Activated naive CD4-positive, alpha-beta T cell treated with Interleukin-2 at 50 U/mL for 16 hours (primary cell): ENCODE results near the gene SLC6A18.

ENCODE experiments used
- DNase-seq: peaks from one replicate; pipeline ENCODE4 v3.0.0-alpha.2; 2020

SLC6A18 gene

DNA sequence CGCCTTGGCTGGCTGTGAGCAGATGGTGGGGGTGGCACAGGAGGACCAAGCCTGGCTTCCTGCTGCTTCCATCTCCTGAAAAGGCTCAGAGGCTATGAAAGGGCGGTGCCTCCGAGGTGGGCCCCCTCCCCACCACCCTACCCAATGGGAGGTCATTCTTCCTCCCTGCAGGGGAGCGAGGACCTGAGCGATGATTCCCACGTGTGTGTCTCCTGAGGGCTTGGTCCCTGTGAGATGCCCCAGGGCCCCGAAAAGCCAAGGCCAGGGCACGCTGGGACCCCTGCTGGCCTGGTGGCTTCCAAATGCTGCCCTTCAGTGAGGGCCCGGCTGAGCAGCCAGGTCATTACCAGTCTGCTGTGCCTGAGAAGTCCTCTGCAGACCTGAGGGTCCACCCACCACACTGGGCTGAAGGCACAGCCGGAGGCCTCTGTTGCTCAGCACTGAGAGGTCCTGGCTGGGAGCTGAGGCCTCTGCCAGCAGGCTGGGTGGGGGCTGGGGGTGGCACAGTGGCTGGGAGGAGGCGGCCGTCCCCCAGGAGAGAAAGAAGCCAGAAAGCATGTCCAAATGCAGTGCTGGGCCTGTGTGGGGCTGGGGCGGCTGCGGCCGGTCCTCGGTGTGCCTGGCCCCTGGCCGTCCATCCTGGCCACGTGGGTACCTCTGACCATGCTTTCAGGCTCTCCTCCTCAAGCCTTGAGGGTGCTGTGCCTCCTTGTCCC, 37.8 kb upstream of the SLC6A18 start:
- DNase-seq = no peak

DNA sequence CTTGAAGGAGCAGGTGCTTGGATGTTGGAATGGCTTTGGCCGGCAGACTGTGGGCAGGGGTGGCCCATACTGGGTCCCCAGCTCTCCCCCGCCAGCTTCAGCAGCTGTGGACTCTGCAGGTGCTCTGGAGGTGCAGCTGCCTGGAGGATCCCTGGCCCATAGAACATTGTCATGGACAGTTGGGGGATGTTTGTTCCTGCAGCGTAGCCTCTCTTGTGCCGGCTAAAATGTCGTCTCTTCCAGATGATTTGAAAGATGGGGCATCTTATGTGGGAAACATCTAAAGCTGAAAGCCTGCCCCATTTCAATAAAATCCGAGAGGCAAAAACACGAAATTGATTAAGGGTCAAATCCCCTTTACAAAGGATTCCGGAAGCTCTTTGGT, 37.2 kb upstream of the SLC6A18 start:
- no peak for DNase-seq

DNA sequence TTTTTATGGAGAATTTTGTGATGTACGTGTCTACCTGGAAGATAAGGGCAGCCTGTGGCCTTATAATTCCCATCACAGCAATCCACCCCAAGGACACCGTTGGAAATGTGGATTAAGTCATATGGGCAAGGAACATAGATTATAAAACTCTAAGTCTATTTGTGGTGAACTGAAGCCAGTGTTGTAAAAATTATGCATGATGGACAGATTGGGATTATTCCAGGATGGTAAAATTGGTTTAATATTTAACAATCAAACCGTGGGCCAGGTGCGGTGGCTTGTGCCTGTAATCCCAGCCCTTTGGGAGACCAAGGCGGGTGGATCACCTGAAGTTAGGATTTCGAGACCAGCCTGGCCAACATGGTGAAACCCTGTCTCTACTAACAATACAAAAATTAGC, 36.7 kb upstream of the SLC6A18 start:
- no peak for DNase-seq

DNA sequence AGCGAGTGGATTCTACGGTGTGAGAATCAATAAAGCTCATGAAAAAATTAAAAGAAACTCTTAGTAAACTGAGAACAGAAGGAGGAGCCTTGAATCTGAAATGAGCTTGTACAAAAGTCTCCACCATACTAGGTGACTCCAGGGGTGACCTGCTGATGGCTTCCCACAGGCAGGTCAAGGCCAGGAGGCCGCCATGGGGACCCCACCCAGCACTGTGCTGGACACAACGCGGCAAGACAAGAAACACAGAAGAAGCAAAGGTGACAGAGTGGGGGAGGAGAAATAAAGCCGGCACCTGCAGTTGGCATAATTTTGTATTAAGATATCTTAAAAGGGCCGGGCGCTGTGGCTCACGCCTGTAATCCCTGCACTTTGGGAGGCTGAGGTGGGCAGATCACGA, 35.9 kb upstream of the SLC6A18 start:
- no peak for DNase-seq

DNA sequence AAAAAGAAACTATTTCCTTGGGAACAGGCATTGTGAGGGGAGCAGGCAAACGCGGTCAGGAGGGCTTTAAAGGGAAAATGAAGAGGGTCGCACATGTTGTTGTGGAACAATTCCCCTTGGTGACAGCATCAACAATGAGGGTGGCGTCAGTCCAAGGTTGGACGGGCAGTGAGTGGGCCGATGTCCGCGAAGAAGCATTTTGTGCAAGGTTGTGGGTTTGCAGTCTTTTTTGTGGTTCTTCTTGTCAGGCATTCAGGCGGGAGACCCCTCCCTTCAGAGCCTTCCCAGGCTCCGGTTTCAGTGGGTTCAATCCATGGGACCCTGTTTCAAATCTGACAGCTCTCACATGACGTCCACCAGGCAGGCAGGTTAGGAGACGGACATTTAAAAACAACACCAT, 34.9 kb upstream of the SLC6A18 start:
- DNase-seq = no peak

DNA sequence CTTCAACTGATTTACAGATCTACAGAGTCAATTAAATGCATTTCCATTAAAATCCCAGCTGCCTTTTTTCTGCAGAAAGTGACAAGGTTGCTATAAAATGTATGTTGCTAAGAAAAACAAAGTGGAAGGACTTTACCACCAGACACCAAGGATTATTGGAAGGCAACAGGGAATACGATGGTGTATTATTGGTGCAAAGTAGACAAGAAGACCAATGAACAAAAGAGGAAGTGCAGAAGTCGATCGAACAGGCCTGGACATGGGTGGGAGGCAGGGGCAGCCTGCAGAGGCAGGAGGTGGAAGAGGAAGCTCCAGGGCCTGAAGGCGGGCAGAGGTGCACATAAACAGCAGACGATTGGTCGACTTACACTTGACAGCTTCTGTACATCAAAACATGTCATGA, 34.3 kb upstream of the SLC6A18 start:
- DNase-seq = no peak

DNA sequence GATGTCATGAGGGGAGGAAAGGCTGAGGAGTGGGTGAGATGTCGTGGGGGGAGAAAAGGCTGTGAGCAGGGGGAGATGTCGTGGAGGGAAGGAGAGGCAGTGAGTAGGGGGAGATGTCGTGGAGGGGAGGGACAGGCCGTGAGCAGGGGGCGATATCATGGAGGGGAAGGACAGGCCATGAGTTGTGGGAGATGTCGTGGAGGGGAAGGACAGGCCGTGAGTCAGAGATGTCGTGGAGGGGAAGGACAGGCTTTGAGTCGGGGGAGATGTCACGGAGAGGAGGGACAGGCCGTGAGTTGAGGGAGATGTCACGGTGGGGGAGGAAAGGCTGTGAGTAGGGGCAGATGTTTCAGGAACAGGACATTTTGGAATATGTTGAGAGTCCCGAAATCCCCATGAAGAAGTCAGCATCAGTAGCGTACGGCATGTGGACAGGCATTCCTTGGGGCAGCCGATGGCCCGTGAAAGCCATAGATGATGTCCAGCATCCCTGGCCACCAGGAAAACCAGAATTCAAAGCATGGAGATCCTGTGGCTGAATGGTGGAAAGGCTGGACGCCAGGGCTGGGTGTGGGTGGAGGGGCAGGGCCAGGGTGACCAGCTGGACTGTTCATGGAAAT, 32.1 kb upstream of the SLC6A18 start:
- no peak for DNase-seq

DNA sequence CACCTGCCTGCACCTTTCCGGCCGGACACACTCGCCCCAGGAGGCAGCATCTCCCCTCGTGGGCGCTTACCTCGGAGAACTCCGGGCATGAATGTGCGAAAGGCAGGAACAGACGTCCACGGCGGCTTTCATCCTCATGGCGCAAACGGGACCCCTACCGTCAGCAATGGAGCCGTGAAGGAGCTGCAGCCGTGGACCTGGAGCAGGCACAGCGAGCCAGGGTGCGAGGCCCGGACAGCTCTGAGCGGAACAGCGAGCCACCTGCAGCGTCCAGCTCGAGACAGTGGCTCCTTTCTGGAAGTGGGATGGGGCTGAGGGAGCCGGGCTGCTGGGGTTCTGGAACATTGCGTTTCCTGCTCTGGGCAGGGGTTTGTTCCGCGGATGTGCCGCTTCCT, 31.6 kb upstream of the SLC6A18 start:
- DNase-seq = no peak

DNA sequence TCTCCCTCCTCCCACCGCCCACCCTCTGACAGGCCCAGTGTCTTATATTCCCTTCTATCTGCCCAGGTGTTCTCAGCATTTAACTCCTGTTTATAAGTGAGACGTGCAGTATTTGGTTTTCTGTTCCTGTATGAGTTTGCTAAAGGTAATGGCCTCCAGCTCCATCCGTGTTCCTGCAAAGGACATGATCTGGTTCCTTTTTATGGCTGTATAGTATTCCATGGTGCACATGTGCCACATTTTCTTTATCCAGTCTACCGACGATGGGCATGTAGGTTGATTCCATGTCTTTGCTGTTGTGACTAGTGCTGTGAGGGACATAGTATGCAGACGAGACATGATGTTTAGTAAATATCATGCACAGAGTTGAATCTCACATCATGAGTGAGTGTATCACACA, 30.8 kb upstream of the SLC6A18 start:
- no peak for DNase-seq

DNA sequence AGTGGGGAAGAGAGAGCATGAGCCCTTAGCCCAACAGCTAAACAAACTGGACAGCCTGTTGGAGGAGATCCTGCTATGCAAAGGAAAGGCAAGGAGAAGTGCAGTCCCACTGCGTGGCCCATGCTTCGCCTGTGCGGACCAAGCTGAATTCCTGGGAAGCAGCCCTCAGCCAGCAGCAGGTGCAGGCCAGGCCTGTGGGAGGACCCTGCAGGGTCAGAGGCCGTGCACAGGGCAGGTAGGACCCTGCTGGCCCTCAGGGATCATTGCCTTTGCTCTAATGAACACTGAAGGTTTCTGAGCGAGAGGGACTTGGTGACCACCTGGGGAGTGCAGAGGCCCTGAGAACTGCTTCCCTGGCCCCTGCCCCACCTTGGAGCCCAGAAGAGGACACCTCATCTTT, 29.7 kb upstream of the SLC6A18 start:
- no peak for DNase-seq

DNA sequence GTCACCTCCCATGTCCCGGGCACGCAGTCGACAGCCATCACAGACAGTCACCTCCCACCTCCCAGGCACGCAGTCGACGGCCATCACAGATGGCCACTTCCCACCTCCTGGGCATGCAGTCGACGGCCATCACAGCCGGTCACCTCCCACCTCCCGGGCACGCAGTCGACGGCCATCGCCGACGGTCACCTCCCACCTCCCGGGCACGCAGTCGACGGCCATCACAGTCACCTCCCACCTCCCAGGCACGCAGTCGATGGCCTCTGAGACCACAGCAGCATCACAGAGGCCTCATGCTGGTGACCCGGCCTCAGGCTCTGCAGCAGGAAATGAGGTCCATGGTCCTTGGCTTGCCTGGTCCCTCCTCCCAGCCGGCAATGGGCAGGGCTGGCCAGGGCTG, 29.3 kb upstream of the SLC6A18 start:
- no peak for DNase-seq

DNA sequence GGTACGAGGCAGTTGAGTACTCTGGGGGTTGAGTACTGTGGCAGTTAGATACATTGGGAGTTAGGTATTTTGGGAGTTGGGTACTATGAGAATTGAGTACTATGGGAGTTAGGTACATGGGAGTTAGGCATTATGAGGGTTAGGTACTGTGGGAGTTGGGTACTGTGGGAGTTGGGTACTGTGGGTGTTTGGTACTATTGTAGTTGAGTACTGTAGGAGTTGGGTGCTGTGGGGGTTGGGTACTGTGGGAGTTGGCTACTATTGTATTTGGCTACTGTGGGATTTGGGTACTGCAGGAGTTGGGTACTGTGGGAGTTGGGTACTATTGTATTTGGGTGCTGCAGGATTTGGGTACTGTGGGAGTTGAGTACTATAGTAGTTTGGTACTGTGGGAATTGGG, 28.6 kb upstream of the SLC6A18 start:
- no peak for DNase-seq

DNA sequence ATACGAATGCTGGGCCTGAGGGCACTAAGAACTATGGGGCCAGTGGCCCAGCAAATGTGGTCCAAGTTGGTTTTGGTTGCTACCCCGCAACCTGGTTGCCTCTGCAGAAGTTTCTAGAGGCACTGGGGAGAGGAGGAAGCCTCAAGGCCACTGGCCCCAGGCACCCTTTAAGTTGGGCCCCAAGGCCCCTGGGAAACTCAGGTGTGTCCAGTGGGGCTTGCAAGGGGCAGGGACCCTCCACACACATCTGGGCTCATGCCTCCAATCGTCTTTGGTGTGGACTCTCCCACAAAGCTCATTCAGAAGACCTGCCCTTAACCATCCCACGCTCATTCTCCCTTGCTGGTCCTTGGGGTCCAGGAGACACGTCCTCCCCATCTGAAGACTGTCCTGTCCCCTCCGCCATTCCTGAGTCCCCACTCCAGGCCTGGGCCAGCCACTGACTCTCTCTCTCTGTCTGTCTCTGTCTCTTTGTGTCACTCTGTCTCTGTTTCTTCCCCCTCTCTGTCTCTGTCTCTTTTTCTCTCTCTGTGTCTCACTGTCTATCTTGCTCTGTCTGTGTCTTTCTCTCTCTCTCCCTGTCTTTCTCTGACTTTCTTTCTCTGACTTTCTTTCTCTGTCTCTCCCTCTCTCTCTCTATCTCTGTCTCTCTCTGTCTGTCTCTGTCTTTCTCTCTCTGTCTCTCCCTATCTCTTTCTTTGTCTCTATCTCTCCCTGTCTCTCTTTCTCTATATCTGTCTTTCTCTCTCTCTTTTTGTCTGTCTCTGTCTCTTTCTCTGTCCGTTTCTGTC, 27.1 kb upstream of the SLC6A18 start:
- no peak for DNase-seq

DNA sequence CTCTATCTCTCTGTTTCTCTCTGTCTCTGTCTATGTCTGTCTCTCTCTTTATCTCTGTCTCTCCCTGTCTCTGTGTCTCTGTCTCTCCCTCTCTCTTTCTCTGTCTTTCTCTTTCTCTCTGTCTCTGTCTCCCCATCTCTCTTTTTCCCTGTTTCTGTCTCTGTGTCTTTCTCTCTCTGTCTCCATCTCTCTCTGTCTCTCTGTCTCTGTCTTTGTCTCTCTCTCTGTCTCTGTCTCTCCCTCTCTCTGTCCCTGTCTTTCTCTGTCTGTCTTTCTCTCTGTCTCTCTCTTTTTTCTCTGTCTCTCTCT, 25.9 kb upstream of the SLC6A18 start:
- no peak for DNase-seq

DNA sequence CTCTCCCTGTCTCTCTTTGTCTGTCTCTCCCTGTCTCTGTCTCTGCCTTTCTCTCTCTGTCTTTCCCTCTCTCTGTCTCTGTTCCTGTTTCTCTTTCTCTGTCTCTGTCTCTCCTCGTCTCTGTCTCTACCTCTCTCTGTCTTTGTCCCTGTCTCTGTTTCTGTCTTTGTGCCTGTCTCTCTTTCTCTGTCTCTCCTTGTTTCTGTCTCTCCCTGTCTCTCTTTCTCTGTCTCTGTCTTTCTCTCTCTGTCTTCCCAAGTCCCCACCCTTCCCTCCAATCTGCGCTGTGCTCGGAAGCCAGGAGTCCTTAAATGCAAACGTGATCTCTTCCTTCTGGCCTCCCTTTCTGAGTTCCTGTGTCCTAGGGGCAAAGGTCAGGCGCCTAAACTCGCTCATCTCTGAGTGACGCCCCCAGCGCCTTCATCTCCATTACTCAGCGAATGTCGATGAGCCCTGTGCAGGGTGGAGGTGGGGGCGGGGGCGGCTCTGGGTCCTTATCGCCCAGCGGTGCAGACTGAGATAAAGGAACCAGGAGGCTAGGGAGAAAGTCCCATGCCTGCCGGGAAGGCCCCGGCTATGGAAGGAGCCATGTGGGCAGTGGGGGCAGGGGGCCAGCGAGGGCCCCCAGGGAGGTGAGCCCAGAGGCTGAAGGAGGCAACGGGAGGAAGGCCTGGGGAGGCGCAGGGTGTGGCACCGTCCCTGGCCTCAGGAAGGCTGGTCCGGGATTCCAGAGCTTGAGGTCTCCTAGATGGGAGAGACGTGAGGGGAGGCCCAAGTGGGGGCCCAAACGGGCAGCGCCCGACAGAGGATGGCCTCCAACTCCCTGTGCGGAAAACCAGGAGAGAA, 25.3 kb upstream of the SLC6A18 start:
- no peak for DNase-seq

DNA sequence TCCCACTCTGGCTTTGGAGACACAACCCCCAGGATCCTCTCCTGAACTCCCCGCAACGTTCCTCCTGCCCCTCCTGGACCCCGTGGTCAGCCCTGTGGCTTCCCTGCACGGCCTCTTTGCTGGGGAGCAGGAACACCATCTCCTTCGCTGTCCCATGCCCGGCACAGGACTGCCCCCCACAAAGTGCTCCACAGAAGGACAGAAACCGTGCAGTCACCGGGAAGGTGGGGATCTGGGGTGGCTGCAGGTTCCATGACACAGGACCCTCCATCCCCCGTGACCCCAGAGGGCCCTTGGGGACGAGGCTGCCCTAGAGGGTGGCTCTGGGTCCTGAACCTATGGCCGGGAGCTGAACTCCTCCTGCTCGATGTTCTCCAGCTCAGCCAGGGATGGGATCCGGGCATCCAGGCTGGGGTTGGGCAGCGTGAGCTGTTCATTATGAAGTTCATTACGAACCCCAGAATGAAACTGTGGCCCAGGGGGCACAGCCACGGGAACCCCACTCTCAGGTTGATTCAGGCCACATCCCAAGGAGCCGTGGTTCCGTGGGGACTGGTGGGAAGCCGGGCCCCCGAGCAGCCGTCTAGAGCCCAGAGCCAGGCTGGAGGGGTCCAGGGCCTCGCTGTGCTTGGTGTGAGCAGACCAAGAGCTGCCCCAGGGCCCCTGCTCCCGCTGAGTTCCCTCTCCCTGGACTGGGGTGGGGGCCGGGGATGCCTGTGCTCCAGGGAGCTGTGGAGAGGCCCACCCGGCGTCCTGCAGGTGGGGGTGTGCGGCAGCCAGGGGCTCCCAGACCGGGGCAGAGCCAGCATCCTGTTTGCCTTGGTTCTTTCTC, 24.5 kb upstream of the SLC6A18 start:
- no peak for DNase-seq

DNA sequence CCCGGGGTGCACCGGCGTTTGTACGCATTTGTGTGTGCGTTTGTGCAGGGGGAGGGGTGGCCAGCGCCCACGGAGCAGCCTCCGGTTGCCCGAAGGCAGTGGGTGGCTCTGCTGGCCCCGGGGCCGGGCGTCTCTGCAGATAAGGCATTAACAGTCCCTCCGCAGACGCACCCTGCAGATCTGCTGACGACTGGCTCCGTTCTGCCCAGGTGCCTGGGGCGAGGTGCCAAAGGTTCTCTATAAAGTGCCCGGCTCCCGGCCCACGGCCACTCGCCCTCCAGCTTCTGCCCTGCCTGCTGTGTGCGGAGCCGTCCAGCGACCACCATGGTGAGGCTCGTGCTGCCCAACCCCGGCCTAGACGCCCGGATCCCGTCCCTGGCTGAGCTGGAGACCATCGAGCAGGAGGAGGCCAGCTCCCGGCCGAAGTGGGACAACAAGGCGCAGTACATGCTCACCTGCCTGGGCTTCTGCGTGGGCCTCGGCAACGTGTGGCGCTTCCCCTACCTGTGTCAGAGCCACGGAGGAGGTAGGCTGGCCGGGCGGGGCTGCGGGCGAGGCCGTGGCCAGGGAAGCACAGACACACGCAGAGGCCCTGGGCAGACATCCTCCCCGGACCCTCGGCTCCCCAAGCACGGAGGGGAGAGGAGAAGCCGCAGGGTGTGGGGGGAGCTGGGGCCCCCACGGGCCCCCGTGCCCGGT, 23.7 kb upstream of the SLC6A18 start, which contains the start of gene SLC6A19:
TSS of gene SLC6A19 (plus strand) at position 269 of the 699 bp plus-strand sequence. CDS start at position 325, 56 bp downstream.
- DNase-seq = no peak

DNA sequence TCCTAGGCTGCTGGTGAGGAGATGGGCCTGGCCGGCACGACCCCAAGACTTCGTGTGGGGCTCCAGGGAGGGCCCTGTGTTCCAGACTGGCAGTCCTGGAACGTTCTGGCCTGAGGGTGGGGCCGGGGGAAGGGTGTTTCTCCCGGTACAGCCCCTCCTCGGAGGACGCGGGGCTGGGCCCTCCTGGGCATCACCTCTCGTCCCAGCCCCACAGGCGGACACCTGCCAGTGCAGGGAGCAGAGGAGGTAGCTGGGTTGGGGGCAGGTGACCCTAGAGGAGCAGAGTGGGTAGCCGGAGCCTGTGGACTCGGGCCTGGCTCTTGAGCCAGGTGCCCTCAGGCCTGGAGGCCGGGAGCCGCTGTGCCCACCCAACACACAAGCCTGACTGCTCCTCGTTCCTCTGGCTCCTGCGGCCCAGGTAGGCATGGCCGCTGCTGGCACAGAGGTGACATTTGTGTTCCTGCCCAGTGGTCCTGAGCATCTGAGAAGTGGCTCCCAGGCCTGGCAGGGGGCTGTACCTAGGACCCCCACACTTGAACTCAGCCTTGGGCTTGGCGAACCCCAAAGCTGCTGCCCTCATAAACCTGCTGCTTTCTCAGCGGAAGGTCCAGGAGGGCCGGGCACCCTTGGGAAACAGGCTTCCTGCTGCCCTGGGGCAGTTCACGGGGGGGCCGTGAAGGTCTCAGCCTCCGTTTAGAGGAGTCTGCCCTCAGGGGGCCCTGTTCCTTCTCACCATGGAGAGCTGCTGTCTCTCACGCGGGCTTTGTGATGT, 23.0 kb upstream of the SLC6A18 start:
- no peak for DNase-seq

DNA sequence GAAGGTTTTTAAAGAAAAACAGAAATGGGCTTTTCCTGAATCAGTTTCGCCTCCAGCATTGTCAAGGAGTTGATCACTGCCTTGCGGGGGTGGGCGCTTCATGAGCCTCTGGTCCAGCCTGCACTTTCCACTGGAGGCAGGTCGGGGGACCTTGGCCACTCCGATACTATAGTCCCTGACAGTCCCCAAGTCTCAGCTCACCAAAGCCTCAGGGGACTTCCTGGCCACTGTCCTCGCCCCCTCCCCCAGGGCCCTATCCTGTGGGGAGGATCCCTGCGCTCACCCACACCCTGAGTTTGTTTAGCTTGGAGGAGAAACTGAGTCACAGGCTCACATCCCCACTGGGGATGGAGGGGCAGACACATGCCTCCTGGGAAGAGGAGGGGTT, 22.4 kb upstream of the SLC6A18 start:
- no peak for DNase-seq

DNA sequence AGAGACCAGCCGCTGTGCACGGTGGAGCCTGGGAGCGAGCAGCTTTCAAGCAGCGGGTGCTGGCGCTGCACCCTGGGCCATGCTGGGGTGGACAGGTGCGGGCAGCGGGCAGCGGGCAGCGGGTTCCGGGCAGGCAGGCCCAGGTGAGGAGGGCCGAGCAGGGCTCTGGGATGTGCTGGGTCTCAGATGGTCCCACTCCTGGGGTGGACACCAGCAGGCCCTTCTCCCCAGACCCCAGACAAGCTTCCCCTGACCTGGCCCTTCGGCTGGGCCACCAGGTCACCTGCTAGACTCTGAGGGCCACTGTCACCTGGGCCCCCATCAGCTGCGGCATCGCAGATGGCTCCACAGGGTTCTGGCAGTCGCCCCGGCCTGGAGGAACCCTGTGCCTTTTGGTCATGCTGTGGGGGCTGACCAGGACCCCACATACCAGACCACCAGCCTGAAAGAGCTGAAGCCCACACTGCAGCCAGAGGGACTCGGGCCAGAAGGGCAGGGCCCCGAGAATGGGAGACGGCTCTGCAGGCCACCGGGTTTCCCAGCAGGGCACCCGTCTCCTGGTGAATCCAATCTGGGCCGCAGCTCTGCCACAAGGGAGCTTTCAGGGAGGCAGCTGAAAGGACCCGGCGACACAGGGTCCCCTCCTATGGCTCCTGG, 21.7 kb upstream of the SLC6A18 start:
- no peak for DNase-seq
